Measurements from ENCODE around the gene GORAB. TPM values are rescaled to one million over a fixed set of nuclear protein-coding genes. Genes with fewer than 3 reads are reported as not detected.

GORAB gene
- total and polyA plus RNA-seq, 9 of the 15 experiments (the other 6 are each of a cell fraction or from before 2014, with no cell fraction given), result 4.4 to 12.9 (median 8.9) TPM

DNA sequence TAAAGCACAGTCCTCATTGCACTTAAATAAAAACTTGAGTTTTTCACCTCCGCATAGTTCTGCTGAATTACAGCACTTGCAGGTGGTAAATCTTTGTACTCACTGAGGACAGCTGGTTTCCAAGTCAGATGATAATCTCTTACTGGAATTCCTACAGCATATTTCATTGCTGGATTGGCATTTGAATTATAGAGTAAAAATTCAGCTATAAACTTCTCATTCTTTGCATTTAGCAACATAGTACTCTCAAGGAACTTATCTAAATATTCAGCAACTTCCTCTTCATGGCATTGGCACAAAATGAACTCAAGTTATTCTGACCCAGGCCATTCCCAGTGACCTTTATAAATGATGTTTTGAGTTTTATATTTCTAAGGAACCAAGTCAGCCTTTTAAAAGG, 23.4 kb downstream of the GORAB start:
- Histone ChIP-seq H3K27ac (ENCODE audit: extremely low read depth, low read depth, low read length) (no peak overlapping the region), H3K4me2 (ENCODE audit: insufficient read depth, low read length) (no peak overlapping the region), H2AFZ (ENCODE audit: low read depth, low read length) (no peak overlapping the region), H3K36me3 (ENCODE audit: control insufficient read depth, insufficient read depth, low read length) (peaks cover 23% of the 10 kb centered on the region), H4K20me1 (replicated peaks; ENCODE audit: control insufficient read depth, insufficient read depth, low read length) (no peaks in the 10 kb centered on the region), H3K9me1 (ENCODE audit: control insufficient read depth, insufficient read depth, low read length) (no peaks in the 10 kb centered on the region), H3K27me3 (ENCODE audit: control insufficient read depth in 2 of 2, insufficient read depth in 2 of 2, low read length in 2 of 2) (no peaks in the 10 kb centered on the region), H3K9me3 (replicated peaks; ENCODE audit: control insufficient read depth, insufficient read depth, low read depth, low read length) (no peaks in the 10 kb centered on the region), H3K9ac (ENCODE audit: insufficient read depth in 1 of 2, low read depth in 2 of 2, low read length in 2 of 2) (no peak overlapping the region), H3K79me2 (ENCODE audit: control insufficient read depth, insufficient read depth, low read length) (no peaks in the 10 kb centered on the region), H3K4me1 (replicated peaks in 1 of 2; ENCODE audit: control insufficient read depth in 2 of 2, insufficient read depth in 2 of 2, low read length in 2 of 2) (no peaks in the 10 kb centered on the region), H3K4me3 (no peak overlapping the region)
- intact Hi-C loops (cut with micrococcal nuclease) (no loop called here), in situ Hi-C loops (cut with MboI) (no loop called here)
- WGBS (ENCODE audit: insufficient coverage, low coverage, missing lambda C conversion rate), result 100% methylated on average over 1 of the region's 1 CpG
- POLR2A ChIA-PET, result no interaction called here
- no peak for ATAC-seq
- BruUV-seq (replicated peaks), result no TSS peak
- no peak for FAIRE-seq
- DNase-seq (ENCODE audit: extremely low read depth in 1 of 4, low spot score in 3 of 4), result no peak
- CTCF ChIA-PET (ENCODE audit: low intra/inter-chr PET ratio), result no interaction called here
- TF ChIP-seq PTRF (tag; IDR thresholded peaks at IDR 0.05), result no peak
- TF ChIP-seq KAT7 (CRISPR knock-in tag; IDR thresholded peaks at IDR 0.05; ENCODE audit: borderline replicate concordance), result no peak
- no peak for TF ChIP-seq ASH1L (IDR thresholded peaks at IDR 0.05; ENCODE audit: borderline replicate concordance, low read depth, partially characterized antibody)
- no peak for TF ChIP-seq BRD4 (IDR thresholded peaks at IDR 0.05)
- TF ChIP-seq, protein P1, sequence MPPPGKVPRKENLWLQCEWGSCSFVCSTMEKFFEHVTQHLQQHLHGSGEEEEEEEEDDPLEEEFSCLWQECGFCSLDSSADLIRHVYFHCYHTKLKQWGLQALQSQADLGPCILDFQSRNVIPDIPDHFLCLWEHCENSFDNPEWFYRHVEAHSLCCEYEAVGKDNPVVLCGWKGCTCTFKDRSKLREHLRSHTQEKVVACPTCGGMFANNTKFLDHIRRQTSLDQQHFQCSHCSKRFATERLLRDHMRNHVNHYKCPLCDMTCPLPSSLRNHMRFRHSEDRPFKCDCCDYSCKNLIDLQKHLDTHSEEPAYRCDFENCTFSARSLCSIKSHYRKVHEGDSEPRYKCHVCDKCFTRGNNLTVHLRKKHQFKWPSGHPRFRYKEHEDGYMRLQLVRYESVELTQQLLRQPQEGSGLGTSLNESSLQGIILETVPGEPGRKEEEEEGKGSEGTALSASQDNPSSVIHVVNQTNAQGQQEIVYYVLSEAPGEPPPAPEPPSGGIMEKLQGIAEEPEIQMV (tag; conservative IDR thresholded peaks at IDR 0.05; ENCODE audit: low read depth), result no peak
- no peak for TF ChIP-seq NFE2 (IDR thresholded peaks at IDR 0.05; ENCODE audit: low read depth)
- no peak for TF ChIP-seq ELF1 (tag; IDR thresholded peaks at IDR 0.05)
- no peak for TF ChIP-seq PRMT5 (CRISPR knock-in tag; IDR thresholded peaks at IDR 0.05)
- no peak for TF ChIP-seq HDAC3 (IDR thresholded peaks at IDR 0.05; ENCODE audit: borderline replicate concordance, partially characterized antibody)
- no peak for TF ChIP-seq LARP7 (IDR thresholded peaks at IDR 0.05)
- no peak for TF ChIP-seq ZNF668 (CRISPR knock-in tag; IDR thresholded peaks at IDR 0.05)
- TF ChIP-seq, protein P2, sequence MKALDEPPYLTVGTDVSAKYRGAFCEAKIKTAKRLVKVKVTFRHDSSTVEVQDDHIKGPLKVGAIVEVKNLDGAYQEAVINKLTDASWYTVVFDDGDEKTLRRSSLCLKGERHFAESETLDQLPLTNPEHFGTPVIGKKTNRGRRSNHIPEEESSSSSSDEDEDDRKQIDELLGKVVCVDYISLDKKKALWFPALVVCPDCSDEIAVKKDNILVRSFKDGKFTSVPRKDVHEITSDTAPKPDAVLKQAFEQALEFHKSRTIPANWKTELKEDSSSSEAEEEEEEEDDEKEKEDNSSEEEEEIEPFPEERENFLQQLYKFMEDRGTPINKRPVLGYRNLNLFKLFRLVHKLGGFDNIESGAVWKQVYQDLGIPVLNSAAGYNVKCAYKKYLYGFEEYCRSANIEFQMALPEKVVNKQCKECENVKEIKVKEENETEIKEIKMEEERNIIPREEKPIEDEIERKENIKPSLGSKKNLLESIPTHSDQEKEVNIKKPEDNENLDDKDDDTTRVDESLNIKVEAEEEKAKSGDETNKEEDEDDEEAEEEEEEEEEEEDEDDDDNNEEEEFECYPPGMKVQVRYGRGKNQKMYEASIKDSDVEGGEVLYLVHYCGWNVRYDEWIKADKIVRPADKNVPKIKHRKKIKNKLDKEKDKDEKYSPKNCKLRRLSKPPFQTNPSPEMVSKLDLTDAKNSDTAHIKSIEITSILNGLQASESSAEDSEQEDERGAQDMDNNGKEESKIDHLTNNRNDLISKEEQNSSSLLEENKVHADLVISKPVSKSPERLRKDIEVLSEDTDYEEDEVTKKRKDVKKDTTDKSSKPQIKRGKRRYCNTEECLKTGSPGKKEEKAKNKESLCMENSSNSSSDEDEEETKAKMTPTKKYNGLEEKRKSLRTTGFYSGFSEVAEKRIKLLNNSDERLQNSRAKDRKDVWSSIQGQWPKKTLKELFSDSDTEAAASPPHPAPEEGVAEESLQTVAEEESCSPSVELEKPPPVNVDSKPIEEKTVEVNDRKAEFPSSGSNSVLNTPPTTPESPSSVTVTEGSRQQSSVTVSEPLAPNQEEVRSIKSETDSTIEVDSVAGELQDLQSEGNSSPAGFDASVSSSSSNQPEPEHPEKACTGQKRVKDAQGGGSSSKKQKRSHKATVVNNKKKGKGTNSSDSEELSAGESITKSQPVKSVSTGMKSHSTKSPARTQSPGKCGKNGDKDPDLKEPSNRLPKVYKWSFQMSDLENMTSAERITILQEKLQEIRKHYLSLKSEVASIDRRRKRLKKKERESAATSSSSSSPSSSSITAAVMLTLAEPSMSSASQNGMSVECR (CRISPR knock-in tag; IDR thresholded peaks at IDR 0.05), result no peak
- no peak for TF ChIP-seq ZNF436 (CRISPR knock-in tag; IDR thresholded peaks at IDR 0.05)
- no peak for TF ChIP-seq CHD1 (IDR thresholded peaks at IDR 0.05; ENCODE audit: low read length)
- TF ChIP-seq, protein P3, sequence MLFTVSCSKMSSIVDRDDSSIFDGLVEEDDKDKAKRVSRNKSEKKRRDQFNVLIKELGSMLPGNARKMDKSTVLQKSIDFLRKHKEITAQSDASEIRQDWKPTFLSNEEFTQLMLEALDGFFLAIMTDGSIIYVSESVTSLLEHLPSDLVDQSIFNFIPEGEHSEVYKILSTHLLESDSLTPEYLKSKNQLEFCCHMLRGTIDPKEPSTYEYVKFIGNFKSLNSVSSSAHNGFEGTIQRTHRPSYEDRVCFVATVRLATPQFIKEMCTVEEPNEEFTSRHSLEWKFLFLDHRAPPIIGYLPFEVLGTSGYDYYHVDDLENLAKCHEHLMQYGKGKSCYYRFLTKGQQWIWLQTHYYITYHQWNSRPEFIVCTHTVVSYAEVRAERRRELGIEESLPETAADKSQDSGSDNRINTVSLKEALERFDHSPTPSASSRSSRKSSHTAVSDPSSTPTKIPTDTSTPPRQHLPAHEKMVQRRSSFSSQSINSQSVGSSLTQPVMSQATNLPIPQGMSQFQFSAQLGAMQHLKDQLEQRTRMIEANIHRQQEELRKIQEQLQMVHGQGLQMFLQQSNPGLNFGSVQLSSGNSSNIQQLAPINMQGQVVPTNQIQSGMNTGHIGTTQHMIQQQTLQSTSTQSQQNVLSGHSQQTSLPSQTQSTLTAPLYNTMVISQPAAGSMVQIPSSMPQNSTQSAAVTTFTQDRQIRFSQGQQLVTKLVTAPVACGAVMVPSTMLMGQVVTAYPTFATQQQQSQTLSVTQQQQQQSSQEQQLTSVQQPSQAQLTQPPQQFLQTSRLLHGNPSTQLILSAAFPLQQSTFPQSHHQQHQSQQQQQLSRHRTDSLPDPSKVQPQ (CRISPR knock-in tag; IDR thresholded peaks at IDR 0.05; ENCODE audit: borderline replicate concordance), result no peak
- TF ChIP-seq EP400 (IDR thresholded peaks at IDR 0.05), result no peak
- TF ChIP-seq TCFL5 (CRISPR knock-in tag; conservative IDR thresholded peaks at IDR 0.05), result no peak

Data from K562 (cell line).